Pancreas (tissue), 10 donors: ENCODE results near the gene PEPD. TPM values are rescaled to one million over a fixed set of nuclear protein-coding genes. Genes with fewer than 3 reads are reported as not detected.

Source experiments
- ATAC-seq, 4 donors: fragments of 200-7000 bp; cut with Tn5 transposase; one replicate each; pipeline versions ENCODE4 v1.8.0 to v1.9.1; 2020; ENCODE audit warnings: mild to moderate bottlenecking in 4 of 4, moderate library complexity in 4 of 4
- DNase-seq, 6 donors: peaks; one replicate each; pipeline ENCODE4 v3.0.0-alpha.2; 2020
- FAIRE-seq: peaks from 2 replicates; lab custom pipeline; 2012; peaks lifted over from hg19 to GRCh38; lab: Jason Lieb, UNC
- H3K27ac ChIP-seq, 4 donors: fragments of 200-600 bp; sonication (generic); 1 replicate in 3 of 4; 2 replicates in 1 of 4; pipeline versions ENCODE4 v1.5.0 to v1.8.0; 2020
- H3K27me3 ChIP-seq, 4 donors: fragments of 200-600 bp; one replicate each; pipeline ENCODE4 v1.8.0; 2021
- H3K36me3 ChIP-seq, 3 donors: fragments of 200-600 bp; sonication (generic) in 1 of 3; one replicate each; pipeline versions ENCODE4 v1.5.0 to v1.8.0; 2020 to 2021
- H3K4me1 ChIP-seq, 3 donors: fragments of 200-600 bp; one replicate each; pipeline ENCODE4 v1.8.0; 2021
- H3K4me3 ChIP-seq, 4 donors: fragments of 200-600 bp; sonication (generic) in 2 of 4; one replicate each; pipeline versions ENCODE4 v1.5.0 to v1.8.0; 2020 to 2021
- H3K9me3 ChIP-seq, 4 donors: fragments of 200-600 bp; one replicate each; pipeline ENCODE4 v1.8.0; 2021
- CTCF ChIP-seq, 4 donors: fragments of 200-600 bp; sonication (generic) in 3 of 4; IDR thresholded peaks; one replicate each; pipeline versions ENCODE4 v1.5.0 to v1.8.0; 2021; ENCODE audit warnings: antibody characterized with exemption in 4 of 4
- WGBS, 2 donors: extraction: QIAGEN DNeasy Blood & Tissue Kit; methylation state at CpG; one replicate each; pipeline ENCODE4 v1.1.7; 2013; 5-methylcytosine and 5-hydroxymethylcytosine counted together
- intact Hi-C, 3 donors: fragments of 100-400 bp; cut with DNase I; formaldehyde crosslinking; loops; one replicate each; pipeline versions ENCODE4 v1.11.1 to v1.14.2; 2022
- polyA plus RNA-seq, 2 donors: library from polyadenylated mRNA; stranded (reverse); fragments of 200-250 nt; gene quantifications; one replicate each; pipeline ENCODE4 v1.2.3, GENCODE V29; 2013
- total RNA-seq, 6 donors: library from RNA; stranded (reverse); fragmentation: NEBNext Ultra II Directional in 4 of 6; extraction: Animal tissue kit (Norgen Biotek cat#: 25700) in 4 of 6; gene quantifications; one replicate each; pipeline versions ENCODE4 v1.2.1 to v1.2.4, GENCODE V29; 2021 to 2023
- donor health status: healthy with polysubstance abuse.
- donor health status: DM: no; HTN: no; CAD: no; lungs with moderate emphysema.
- donor health status: DM: no; HTN: no; CAD: no.
- donor health status: control.
- donor health status: control.
- donor health status: Bipolar disorder and iron deficiency.
- donor health status: DM: yes; HTN: yes; CAD: no.
- donor health status: DM: no; HTN: no; CAD: no.
- donor health status: DM: no; HTN: no; CAD: no.
- donor health status: DM: yes; HTN: yes; CAD: no.

The PEPD gene
- total and polyA plus RNA-seq, 8 donors: 13.7 to 36.1 (median 22.5) TPM

DNA sequence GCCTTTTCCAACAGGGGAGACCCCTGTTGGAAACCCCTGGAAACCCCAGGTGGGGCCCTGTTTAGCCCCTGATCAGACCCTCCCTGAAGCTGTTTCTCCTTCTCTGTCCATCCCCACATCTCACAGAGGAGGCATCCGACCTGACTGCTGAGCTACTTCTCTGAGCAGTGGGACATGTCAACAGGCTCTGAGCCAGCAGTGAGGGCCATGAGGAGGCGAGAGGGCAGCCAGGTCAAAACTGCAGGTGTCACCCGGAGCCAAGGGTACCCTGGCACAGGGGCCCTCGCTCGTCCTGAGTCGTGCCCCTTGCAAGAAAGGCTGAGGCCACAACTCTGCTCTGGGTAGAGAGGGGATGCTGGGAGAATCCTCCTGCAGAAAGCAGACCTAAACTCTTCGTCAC lies 13.6 kb downstream of the PEPD start:
- Histone ChIP-seq H3K27me3 (no peaks in the 10 kb centered on the region), H3K27ac (no peak overlapping the region), H3K4me3 (no peak overlapping the region), H3K36me3 (no peaks in the 10 kb centered on the region), H3K9me3 (no peaks in the 10 kb centered on the region), H3K4me1 (no peaks in the 10 kb centered on the region)
- no peak for FAIRE-seq
- no peak for ATAC-seq
- no peak for TF ChIP-seq CTCF (IDR thresholded peaks at IDR 0.05)
- intact Hi-C loops: no loop called here
- WGBS, 2 donors: 85 to 91% methylated on average over 7 of the region's 7 CpGs
- DNase-seq: no peak

- ATAC-seq (no peak), DNase-seq (no peak), FAIRE-seq (no peak)
- Histone ChIP-seq H3K9me3 (no peaks in the 10 kb centered on the region), H3K27me3 (no peaks in the 10 kb centered on the region), H3K36me3 (no peaks in the 10 kb centered on the region), H3K4me3 (no peak overlapping the region), H3K4me1 (no peaks in the 10 kb centered on the region), H3K27ac (no peak overlapping the region)
- WGBS, 2 donors: 76 to 77% methylated on average over 24 of the region's 24 CpGs
- no peak for TF ChIP-seq CTCF (IDR thresholded peaks at IDR 0.05)
- intact Hi-C loops: no loop called here
Observed at GRCh38 chr19:33507021-33507956, 14.3 kb downstream of the PEPD start.

- FAIRE-seq (no peak), ATAC-seq (no peak)
Observed at GRCh38 chr19:33506498-33506897, 15.1 kb downstream of the PEPD start.

DNA sequence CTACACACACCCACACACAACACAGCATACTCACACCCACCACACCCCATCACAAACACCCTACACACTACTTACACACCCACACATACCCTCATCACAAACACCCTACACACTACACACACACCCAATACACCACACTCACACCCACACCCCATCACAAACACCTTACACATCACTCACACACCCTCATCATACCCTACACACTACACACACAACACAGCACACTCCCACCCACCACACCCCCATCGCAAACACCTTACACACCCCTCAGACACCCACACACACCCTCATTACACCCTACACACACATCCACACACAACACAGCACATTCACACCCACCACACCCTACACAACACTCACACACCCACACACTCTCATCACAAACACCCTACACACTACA lies 15.8 kb downstream of the PEPD start:
- FAIRE-seq: no peak
- H3K4me3 ChIP-seq: no peak overlapping the region
- peak in 1 of 6 donors; percentile 0 for DNase-seq
- no peak for ATAC-seq
- no peaks in the 10 kb centered on the region for H3K27me3 ChIP-seq
- no peaks in the 10 kb centered on the region for H3K4me1 ChIP-seq
- H3K27ac ChIP-seq: no peak overlapping the region
- WGBS, 2 donors: 95 to 100% methylated on average over 1 of the region's 1 CpG
- intact Hi-C loops: no loop called here
- H3K36me3 ChIP-seq: peaks cover 0 to under 1% (median 0%) of the 10 kb centered on the region in 3 donors
- no peaks in the 10 kb centered on the region for H3K9me3 ChIP-seq
- no peak for TF ChIP-seq CTCF (IDR thresholded peaks at IDR 0.05)

More at GRCh38 chr19:33506498-33506897, 15.1 kb downstream of the PEPD start:
- Histone ChIP-seq H3K27ac (no peak overlapping the region), H3K4me1 (no peaks in the 10 kb centered on the region), H3K4me3 (no peak overlapping the region), H3K9me3 (no peaks in the 10 kb centered on the region), H3K27me3 (no peaks in the 10 kb centered on the region), H3K36me3 (no peaks in the 10 kb centered on the region)
- intact Hi-C loops: no loop called here
- no peak for DNase-seq
- TF ChIP-seq CTCF (IDR thresholded peaks at IDR 0.05): no peak
- 98 to 100% methylated on average over 1 of the region's 1 CpG for WGBS, 2 donors

- DNase-seq: peak in 1 of 6 donors; percentile 48
- no peaks in the 10 kb centered on the region for H3K9me3 ChIP-seq
- no peak overlapping the region for H3K27ac ChIP-seq
- peaks cover 0 to 7% (median 0%) of the 10 kb centered on the region in 3 donors for H3K36me3 ChIP-seq
- H3K4me3 ChIP-seq: no peak overlapping the region
- intact Hi-C loops: no loop called here
- no peaks in the 10 kb centered on the region for H3K4me1 ChIP-seq
- H3K27me3 ChIP-seq: no peaks in the 10 kb centered on the region
- FAIRE-seq: no peak
- ATAC-seq: no peak
- TF ChIP-seq CTCF (IDR thresholded peaks at IDR 0.05): no peak
- 83 to 87% methylated on average over 15 to 16 of the region's 16 CpGs for WGBS, 2 donors
Observed at GRCh38 chr19:33505148-33505547, 16.4 kb downstream of the PEPD start.
